ENCODE data around the gene XKR7. TPM values are rescaled to one million over a fixed set of nuclear protein-coding genes. Genes with fewer than 3 reads are reported as not detected.

The XKR7 gene
- total RNA-seq, 2 donors from 2014 or later: 0.05 TPM; not detected in 1

- Histone ChIP-seq H3K36me3 (no peaks in the 10 kb centered on the region), H3K27ac (no peak overlapping the region), H3K4me1 (replicated peaks) (no peaks in the 10 kb centered on the region), H3K9me3 (no peaks in the 10 kb centered on the region), H3K27me3 (replicated peaks; ENCODE audit: insufficient read depth) (no peaks in the 10 kb centered on the region), H3K4me3 (no peak overlapping the region)
- intact Hi-C loops (cut with DNase I): no loop called here
- no peak for DNase-seq (ENCODE audit: low spot score)
- TF ChIP-seq POLR2AphosphoS5 (IDR thresholded peaks at IDR 0.05) (no peak), POLR2A (IDR thresholded peaks at IDR 0.05) (no peak), CTCF (IDR thresholded peaks at IDR 0.05) (no peak)
- 81% methylated on average over 4 of the region's 4 CpGs for whole genome bisulfite sequencing
Observed at GRCh38 chr20:31922181-31922580, 45.8 kb upstream of the XKR7 start.

DNA sequence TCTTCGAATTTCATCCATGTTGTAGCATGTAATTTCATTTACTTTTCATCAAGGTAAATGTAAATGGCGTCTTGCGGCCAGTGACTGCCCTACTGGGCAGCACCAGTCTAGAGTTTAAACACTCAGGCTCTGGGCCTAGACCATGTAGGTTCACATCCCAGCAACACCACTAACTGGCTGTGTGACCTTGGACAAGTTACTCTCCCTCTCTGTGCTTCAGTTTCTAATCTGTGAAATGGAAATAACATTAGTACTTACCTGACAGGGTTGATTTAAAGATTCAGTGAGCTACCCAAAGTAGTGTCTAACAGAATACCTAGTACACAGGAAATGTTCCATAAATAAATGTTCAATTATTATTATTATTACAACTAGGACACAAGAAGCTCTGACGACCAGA lies 45.4 kb upstream of the XKR7 start:
- Histone ChIP-seq H3K4me3 (no peak overlapping the region), H3K9me3 (no peaks in the 10 kb centered on the region), H3K4me1 (replicated peaks) (no peaks in the 10 kb centered on the region), H3K36me3 (no peaks in the 10 kb centered on the region), H3K27me3 (replicated peaks; ENCODE audit: insufficient read depth) (no peaks in the 10 kb centered on the region), H3K27ac (no peak overlapping the region)
- TF ChIP-seq CTCF (IDR thresholded peaks at IDR 0.05) (no peak), POLR2AphosphoS5 (IDR thresholded peaks at IDR 0.05) (no peak), POLR2A (IDR thresholded peaks at IDR 0.05) (no peak)
- intact Hi-C loops (cut with DNase I): no loop called here
- WGBS: 91% methylated on average over 4 of the region's 4 CpGs
- DNase-seq (ENCODE audit: low spot score): no peak

- DNase-seq (ENCODE audit: low spot score): no peak
- H3K4me3 ChIP-seq: no peak overlapping the region
- H3K36me3 ChIP-seq: no peaks in the 10 kb centered on the region
- no peak for TF ChIP-seq POLR2AphosphoS5 (IDR thresholded peaks at IDR 0.05)
- TF ChIP-seq POLR2A (IDR thresholded peaks at IDR 0.05): no peak
- TF ChIP-seq CTCF (IDR thresholded peaks at IDR 0.05): no peak
- H3K4me1 ChIP-seq (replicated peaks): no peaks in the 10 kb centered on the region
- no peaks in the 10 kb centered on the region for H3K27me3 ChIP-seq (replicated peaks; ENCODE audit: insufficient read depth)
- WGBS: 58% methylated on average over 13 of the region's 13 CpGs
- H3K27ac ChIP-seq: no peak overlapping the region
- intact Hi-C loops (cut with DNase I): no loop called here
- no peaks in the 10 kb centered on the region for H3K9me3 ChIP-seq
Observed at GRCh38 chr20:31923388-31924331, 44.3 kb upstream of the XKR7 start.

DNA sequence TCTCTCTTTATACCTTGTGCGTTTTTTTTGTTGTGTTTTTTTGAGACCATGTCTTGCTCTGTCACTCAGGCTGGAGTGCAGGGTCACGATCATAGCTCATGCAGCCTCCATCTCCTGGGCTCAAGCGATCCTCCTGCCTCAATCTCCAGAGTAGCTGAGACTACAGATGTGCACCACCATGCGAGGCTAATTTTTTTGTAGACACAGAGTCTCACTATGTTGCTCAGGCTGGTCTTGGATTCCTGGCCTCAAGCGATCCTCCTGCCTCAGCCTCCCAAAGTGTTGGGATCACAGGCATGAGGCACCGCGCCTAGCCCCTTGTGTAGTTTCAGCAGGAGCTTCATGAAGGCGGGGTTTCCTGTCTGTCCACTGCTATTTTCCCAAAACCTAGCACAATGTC lies 43.4 kb upstream of the XKR7 start:
- Histone ChIP-seq H3K36me3 (no peaks in the 10 kb centered on the region), H3K9me3 (no peaks in the 10 kb centered on the region), H3K27me3 (replicated peaks; ENCODE audit: insufficient read depth) (no peaks in the 10 kb centered on the region), H3K4me1 (replicated peaks) (no peaks in the 10 kb centered on the region), H3K4me3 (no peak overlapping the region), H3K27ac (no peak overlapping the region)
- DNase-seq (ENCODE audit: low spot score): no peak
- WGBS: 94% methylated on average over 8 of the region's 8 CpGs
- TF ChIP-seq POLR2AphosphoS5 (IDR thresholded peaks at IDR 0.05): no peak
- TF ChIP-seq POLR2A (IDR thresholded peaks at IDR 0.05): no peak
- no peak for TF ChIP-seq CTCF (IDR thresholded peaks at IDR 0.05)
- intact Hi-C loops (cut with DNase I): no loop called here

GRCh38 chr20:31925631-31926030 lies 42.3 kb upstream of the XKR7 start:
- intact Hi-C loops (cut with DNase I): no loop called here
- H3K4me3 ChIP-seq: no peak overlapping the region
- H3K27ac ChIP-seq: no peak overlapping the region
- DNase-seq (ENCODE audit: low spot score): no peak
- no peak for TF ChIP-seq CTCF (IDR thresholded peaks at IDR 0.05)
- TF ChIP-seq POLR2AphosphoS5 (IDR thresholded peaks at IDR 0.05): no peak
- H3K27me3 ChIP-seq (replicated peaks; ENCODE audit: insufficient read depth): no peaks in the 10 kb centered on the region
- H3K4me1 ChIP-seq (replicated peaks): no peaks in the 10 kb centered on the region
- H3K36me3 ChIP-seq: no peaks in the 10 kb centered on the region
- WGBS: 61% methylated on average over 9 of the region's 9 CpGs
- H3K9me3 ChIP-seq: no peaks in the 10 kb centered on the region
